NCI-H82 treated with DMSO at 0.1 percent for 48 hours (cell line): ENCODE data around the gene EIF2B1.
"Not testable (repeated sequence)": the region's sequence is repeated elsewhere in the genome, so short reads cannot be mapped to it uniquely, and the experiment has no call there.

Experiments
- DNase-seq: peaks from one replicate; lab custom pipeline; 2025; ENCODE audit not compliant: unreplicated experiment; lab: John Stamatoyannopoulos, UW

The EIF2B1 gene

GRCh38 chr12:123621101-123621500 lies 12.4 kb downstream of the EIF2B1 start:
- DNase-seq, result no peak

GRCh38 chr12:123617580-123617979 lies 15.9 kb downstream of the EIF2B1 start:
- DNase-seq, result no peak

GRCh38 chr12:123617144-123617543 lies 16.3 kb downstream of the EIF2B1 start:
- DNase-seq, result no peak

GRCh38 chr12:123614531-123614930 lies 19.0 kb downstream of the EIF2B1 start:
- DNase-seq, result no peak

- no peak for DNase-seq
These were observed 19.4 kb downstream of the EIF2B1 start for GRCh38 chr12:123614110-123614509.

GRCh38 chr12:123608182-123608581 lies 25.3 kb downstream of the EIF2B1 start:
- peak; percentile 48 for DNase-seq

GRCh38 chr12:123607756-123608155 lies 25.7 kb downstream of the EIF2B1 start:
- DNase-seq, result no peak

GRCh38 chr12:123603495-123603894 lies 30.0 kb downstream of the EIF2B1 start:
- DNase-seq, result not testable (repeated sequence)

GRCh38 chr12:123602651-123603195 lies 30.8 kb downstream of the EIF2B1 start:
- DNase-seq, result no peak

- DNase-seq, result peak; percentile 39
These were observed 31.6 kb downstream of the EIF2B1 start, which contains the start of gene DDX55 for GRCh38 chr12:123601602-123602489. DDX55 (plus strand) TSS chr12:123602099; CDS start chr12:123602149, 50 bp downstream.

- DNase-seq, result no peak
These were observed 33.8 kb downstream of the EIF2B1 start for GRCh38 chr12:123599721-123600120.

- DNase-seq, result no peak
These were observed 34.2 kb downstream of the EIF2B1 start for GRCh38 chr12:123599310-123599709.

GRCh38 chr12:123598522-123598921 lies 35.0 kb downstream of the EIF2B1 start:
- DNase-seq, result no peak

- DNase-seq, result no peak
These were observed 36.4 kb downstream of the EIF2B1 start for GRCh38 chr12:123597100-123597499.

- DNase-seq, result no peak
These were observed 37.8 kb downstream of the EIF2B1 start for GRCh38 chr12:123595729-123596128.

GRCh38 chr12:123591702-123592481 lies 41.6 kb downstream of the EIF2B1 start:
- no peak for DNase-seq

- DNase-seq, result no peak
These were observed 52.7 kb downstream of the EIF2B1 start for GRCh38 chr12:123580772-123581171.

GRCh38 chr12:123578829-123579228 lies 54.7 kb downstream of the EIF2B1 start:
- DNase-seq, result not testable (repeated sequence)

- DNase-seq, result no peak
These were observed 55.2 kb downstream of the EIF2B1 start for GRCh38 chr12:123578243-123578642.

GRCh38 chr12:123576611-123577010 lies 56.9 kb downstream of the EIF2B1 start:
- no peak for DNase-seq

- peak; percentile 77 for DNase-seq
These were observed 59.6 kb downstream of the EIF2B1 start for GRCh38 chr12:123573870-123574269.

- no peak for DNase-seq
These were observed 61.1 kb downstream of the EIF2B1 start for GRCh38 chr12:123572391-123572790.
